NCI-H146 treated with DMSO at 0.1 percent for 48 hours (cell line): Measurements from ENCODE around the gene MAPKAPK3.
"Not testable (repeated sequence)": the region's sequence is repeated elsewhere in the genome, so short reads cannot be mapped to it uniquely, and the experiment has no call there.

ENCODE experiments used
- DNase-seq: peaks from one replicate; lab custom pipeline; 2025; ENCODE audit not compliant: unreplicated experiment; lab: John Stamatoyannopoulos, UW

Gene MAPKAPK3

GRCh38 chr3:50655009-50655830 is 38.3 kb downstream of the MAPKAPK3 start:
- DNase-seq: no peak

DNA sequence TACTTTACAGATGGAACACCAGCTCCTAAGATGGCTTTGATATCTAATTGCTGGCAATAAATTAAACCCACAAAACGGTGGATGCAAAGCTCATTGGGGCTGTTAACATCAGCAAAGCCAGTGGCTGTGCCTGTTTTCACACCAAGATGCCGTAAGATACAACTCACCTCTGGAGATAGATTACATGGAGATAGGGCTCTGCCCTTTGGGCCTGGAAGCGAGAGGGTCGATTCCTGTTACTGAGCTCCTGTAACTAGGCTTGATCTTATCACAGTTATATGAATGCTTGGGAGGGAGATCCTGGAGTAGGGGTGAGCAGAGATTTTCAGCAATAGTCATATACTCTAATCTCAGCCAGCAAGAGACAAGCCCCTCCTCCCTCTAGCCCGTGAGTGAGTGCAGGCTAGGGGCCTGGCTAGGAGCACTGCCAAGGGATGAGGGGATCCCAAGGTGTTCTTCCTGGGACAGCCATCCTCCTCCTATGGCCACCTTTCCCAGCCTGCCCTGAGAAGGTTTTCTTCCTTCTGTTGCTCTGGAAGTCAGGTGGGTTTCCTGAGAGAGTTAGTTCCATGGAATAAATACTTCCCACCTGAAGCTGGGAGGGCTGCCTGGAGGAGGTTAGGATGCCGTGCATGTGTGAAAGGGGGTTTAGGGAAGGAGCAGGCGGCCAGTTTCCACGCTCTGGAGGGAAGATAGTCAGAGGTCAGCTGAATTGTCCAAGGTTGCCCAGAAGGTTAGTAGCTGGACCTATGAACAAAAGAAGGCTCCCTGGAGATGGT is 39.7 kb downstream of the MAPKAPK3 start:
- no peak for DNase-seq

DNA sequence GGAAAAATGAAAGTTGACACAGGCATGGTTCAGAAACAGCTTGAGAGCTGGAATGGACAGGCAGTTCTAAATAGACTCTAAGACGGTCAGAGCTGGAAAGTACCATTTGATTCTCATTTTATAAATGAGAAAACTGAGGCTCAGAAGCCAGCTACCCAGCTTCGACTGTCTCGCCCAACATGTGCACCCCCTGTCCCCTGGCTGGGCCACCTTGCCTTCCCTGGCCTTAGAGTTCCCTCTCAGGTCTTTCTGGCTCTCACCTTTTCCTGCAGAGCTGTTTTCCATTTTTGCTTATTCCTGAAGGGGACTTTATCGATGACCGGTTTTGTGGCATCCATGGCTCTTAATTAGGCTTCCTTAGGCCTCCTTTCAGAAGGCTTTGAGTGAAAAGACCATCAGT is 40.5 kb downstream of the MAPKAPK3 start:
- DNase-seq: no peak

- no peak for DNase-seq
Observed at GRCh38 chr3:50657816-50658215, 40.9 kb downstream of the MAPKAPK3 start.

- no peak for DNase-seq
Observed at GRCh38 chr3:50658416-50658815, 41.5 kb downstream of the MAPKAPK3 start.

GRCh38 chr3:50658831-50659230 is 41.9 kb downstream of the MAPKAPK3 start:
- no peak for DNase-seq

DNA sequence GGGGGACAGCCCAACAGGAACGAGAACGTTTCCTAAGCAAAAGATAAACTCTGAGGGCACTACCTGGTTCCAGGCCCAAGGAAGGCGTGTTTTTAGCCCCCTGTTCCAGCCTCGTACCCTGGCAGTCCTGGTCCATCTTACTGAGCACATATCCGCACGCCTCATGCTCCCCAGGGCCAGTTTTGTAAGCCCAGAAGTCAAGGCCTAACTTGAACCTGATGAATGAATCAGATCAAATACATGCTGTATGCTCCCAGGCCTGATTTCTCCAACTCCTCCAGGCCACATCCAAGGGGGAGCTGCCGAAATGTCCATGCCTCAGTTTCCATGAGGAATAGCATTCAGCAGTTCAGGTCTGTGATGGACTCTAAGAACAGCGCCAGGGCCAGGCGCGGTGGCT is 43.4 kb downstream of the MAPKAPK3 start:
- DNase-seq: no peak

DNA sequence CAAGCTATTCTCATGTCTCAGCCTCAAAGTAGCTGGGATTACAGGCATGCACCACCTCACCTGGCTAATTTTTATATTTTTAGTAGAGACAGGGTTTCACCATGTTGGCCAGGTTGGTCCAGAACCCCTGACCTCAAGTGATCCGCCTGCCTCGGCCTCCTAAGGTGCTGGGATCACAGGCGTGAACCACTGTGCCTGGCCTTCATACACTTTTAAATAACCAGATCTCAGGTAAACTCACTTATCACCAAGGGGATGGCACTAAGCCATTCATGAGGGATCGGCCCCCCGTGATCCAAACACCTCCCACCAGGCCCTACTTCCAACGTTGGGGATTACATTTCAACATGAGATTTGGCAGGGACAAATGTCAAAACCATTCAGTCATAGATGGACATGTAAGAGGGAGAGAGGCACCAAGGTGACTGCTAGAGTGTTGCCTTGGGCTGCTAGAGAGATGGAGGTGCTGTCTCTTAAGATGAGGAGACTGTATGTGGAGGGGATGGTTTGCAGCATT is 44.4 kb downstream of the MAPKAPK3 start:
- DNase-seq: no peak

- DNase-seq: no peak
Observed at GRCh38 chr3:50662408-50662807, 45.5 kb downstream of the MAPKAPK3 start.

- DNase-seq: no peak
Observed at GRCh38 chr3:50665081-50665840, 48.3 kb downstream of the MAPKAPK3 start.

DNA sequence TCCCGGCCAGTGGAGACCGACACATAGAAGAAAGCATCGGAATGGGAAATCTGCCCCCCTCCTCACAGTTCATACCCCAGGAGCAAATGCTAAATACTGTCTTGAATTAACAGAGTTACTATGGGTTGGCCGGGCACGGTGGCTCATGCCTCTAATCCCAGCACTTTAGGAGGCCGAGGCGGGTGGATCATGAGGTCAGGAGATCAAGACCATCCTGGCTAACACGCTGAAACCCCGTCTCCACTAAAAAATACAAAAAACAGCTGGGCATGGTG is 48.8 kb downstream of the MAPKAPK3 start:
- DNase-seq: not testable (repeated sequence)

DNA sequence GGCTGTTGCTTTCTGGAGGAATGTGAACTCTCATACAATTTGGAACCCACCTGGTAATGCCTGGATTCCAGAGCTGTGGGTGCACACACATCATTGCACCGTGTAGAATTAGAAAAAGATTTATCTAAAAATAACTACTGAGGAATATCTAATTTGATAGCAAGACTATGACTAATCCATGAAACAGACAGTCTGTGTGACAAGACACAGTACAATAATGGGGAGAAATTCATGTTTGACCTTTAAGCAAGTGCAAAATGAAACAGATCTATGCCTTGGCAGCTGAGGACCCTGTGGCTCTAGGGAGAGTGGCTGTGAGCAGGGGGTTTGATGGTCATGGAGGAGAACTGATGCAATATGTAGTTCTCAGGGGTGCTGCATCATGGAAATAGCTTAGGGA is 49.9 kb downstream of the MAPKAPK3 start:
- no peak for DNase-seq

GRCh38 chr3:50671331-50671730 is 54.4 kb downstream of the MAPKAPK3 start:
- no peak for DNase-seq

GRCh38 chr3:50672656-50673055 is 55.7 kb downstream of the MAPKAPK3 start:
- no peak for DNase-seq

- DNase-seq: no peak
Observed at GRCh38 chr3:50673931-50674330, 57.0 kb downstream of the MAPKAPK3 start.

GRCh38 chr3:50674349-50675178 is 57.6 kb downstream of the MAPKAPK3 start, which contains the start of gene DOCK3:
TSS of gene DOCK3 (plus strand) at chr3:50674927. CDS start at chr3:50675264, 337 bp downstream.
- no peak for DNase-seq

GRCh38 chr3:50675179-50676030 is 58.5 kb downstream of the MAPKAPK3 start:
- DNase-seq: peak; percentile 2

DNA sequence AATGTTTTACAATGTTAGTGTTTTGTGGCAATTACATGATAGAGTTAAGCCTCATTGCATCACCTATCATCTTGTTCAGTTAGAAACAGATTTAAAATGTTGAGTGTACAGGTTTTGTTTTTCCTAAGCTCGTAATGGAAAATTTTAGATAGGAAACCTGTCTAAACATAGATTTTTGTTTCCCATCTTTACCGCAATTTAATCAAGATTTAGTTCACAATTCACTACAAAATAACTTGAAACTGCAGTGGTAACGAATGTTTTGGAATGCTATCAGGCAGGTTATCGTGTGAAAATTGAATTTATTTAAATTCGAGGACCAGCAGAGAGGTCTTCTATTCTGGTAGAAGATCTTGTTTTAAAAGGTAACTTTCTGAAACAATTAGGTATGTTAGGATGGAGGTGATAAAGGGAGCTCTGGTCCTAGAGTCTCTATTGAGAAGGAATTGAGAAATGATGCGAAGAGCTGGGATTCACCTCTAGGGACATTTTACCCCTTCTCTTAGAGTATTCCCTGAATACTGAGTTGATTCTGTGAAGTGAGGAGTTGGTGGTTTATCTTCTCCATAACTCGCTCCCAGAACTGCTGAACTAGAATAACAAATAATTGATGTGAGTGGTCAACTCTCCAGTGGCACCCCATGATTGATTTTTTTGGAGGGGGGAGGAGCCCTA is 59.2 kb downstream of the MAPKAPK3 start:
- DNase-seq: no peak

GRCh38 chr3:50687127-50687751 is 70.3 kb downstream of the MAPKAPK3 start:
- no peak for DNase-seq
